Measurements from ENCODE around the gene NEURL1.

Gene NEURL1

DNA sequence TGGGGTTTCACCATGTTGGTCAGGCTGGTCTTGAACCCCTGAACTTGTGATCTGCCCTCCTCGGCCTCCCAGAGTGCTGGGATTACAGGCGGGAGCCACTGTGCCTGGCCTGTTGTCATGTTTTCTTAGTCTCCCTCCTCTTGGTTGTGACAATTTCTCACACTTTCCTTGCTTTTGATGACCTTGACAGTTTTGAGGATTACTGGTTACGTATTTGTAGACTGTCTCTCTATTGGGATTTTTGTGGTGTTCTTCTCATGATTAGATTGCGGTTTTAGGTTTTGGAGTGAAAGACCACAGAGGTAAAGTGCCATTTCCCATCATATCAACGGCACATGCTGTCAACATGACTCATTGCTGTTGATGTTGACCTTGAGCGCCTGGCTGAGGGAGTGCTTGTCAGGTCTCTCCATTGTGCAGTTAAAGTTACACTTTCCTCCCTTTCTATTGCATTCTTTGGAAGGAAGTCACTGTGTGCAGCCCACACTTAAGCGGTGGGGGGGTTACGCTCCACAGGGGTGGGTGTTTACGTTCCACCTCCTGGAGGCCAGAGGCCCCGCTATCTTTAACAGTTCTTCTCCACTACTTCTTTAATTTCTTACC, 10.8 kb downstream of the NEURL1 start:
- TF ChIP-seq, protein P1, sequence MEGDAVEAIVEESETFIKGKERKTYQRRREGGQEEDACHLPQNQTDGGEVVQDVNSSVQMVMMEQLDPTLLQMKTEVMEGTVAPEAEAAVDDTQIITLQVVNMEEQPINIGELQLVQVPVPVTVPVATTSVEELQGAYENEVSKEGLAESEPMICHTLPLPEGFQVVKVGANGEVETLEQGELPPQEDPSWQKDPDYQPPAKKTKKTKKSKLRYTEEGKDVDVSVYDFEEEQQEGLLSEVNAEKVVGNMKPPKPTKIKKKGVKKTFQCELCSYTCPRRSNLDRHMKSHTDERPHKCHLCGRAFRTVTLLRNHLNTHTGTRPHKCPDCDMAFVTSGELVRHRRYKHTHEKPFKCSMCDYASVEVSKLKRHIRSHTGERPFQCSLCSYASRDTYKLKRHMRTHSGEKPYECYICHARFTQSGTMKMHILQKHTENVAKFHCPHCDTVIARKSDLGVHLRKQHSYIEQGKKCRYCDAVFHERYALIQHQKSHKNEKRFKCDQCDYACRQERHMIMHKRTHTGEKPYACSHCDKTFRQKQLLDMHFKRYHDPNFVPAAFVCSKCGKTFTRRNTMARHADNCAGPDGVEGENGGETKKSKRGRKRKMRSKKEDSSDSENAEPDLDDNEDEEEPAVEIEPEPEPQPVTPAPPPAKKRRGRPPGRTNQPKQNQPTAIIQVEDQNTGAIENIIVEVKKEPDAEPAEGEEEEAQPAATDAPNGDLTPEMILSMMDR (IDR thresholded peaks at IDR 0.05; ENCODE audit: low read depth, low read length) = no peak
- no peak overlapping the region for H3K4me3 ChIP-seq (ENCODE audit: low read depth, low read length)

DNA sequence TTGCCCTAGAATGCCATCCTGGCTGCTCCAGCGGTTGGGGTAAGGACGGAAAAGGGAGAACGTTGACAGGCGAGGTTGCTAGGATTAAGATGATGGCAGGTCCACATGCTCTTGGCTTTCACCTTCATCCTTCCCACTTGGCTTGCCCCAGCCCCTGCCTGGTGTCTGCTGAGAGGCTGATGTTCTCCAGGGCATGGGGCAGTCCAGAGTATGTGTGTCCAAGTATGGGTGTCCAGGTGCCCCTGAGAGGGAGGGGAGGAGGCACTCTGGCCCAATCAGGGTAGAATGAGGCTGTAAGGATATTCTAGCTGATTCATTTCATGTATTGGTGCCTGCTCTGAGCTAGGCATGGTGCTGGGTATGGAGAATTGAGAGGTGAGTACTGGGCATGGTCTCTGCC, 12.6 kb downstream of the NEURL1 start:
- no peak overlapping the region for H3K4me3 ChIP-seq (ENCODE audit: low read depth, low read length)
- TF ChIP-seq, protein P1 (IDR thresholded peaks at IDR 0.05; ENCODE audit: low read depth, low read length) = no peak

DNA sequence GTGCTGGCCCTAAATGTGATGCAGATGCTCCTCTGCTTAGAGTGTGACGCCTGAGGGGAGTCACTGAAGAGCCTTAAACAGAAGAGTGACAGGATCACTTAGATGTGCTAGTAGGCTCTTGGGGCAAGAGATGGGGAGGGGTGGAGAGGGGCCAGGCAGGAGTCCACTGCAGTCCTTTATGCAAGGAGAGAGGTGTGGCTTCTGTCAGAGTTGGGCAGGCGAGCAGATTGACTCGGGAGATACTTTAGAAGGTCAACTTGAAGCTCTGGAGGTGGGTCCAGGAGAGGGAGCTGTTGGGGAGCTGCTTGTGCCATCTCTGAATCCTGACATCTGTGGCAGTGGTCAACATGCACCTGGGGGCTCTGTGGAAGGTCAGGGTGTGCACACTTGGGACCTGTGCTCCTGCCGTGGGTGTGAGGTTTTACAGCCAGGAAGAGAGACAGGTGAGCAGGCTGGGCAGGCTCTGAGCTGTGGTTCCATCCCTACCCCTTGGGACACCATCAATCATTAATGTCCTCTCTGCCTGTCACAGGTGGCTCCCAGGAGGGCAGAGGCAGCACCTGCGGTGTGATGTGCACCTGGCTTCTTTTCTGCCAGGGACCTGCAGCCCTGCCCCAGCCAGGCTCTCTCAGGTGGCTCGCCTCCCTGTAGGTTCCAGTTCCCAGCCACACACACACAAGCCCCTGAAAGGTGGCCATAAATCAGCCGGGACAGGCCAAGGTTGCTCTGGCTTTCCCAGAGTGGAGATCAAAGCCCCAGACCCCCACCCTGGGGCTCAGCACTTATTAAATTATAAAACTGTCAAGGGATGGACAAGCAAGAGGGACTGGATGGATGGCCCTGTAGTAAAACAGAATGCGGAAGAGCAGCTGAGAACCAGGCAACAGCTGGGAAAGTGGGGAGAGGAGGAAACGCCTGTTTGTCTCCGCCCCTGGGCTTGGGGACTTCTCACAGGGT, 14.0 kb downstream of the NEURL1 start:
- no peak overlapping the region for H3K4me3 ChIP-seq (ENCODE audit: low read depth, low read length)
- TF ChIP-seq, protein P1 (IDR thresholded peaks at IDR 0.05; ENCODE audit: low read depth, low read length) = no peak

DNA sequence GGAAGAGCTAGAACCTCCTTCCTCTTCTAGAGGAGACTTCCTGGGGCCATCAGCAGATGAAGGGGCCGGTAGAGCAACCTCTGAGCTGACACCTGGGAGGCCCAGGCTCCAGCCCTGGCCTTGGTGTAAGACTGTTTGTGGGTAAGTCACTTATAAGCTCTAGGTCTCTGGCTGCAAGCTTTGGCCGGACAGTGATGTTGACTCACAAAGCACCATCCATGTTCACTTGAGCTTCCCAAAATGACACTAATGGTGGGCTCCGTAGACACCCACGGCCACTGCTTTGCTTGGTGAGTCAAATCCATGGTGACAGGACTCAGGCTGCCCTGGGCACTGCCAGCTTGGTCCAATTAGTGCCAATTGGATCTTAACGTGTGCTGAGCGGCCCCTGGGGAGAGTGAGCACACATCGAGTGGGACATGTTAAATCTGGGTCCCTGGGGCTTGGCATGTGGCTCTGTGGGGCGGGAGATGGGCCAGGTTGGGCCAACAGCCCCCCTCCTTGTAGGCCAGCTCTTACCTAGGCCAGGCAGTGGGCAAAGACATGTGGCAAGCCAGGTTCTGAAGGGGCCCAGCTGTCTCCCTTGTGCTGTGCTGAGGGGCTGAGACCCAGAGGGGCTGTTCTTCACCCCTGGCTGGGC, 16.7 kb downstream of the NEURL1 start:
- H3K4me3 ChIP-seq (ENCODE audit: low read depth, low read length) = no peak overlapping the region
- TF ChIP-seq, protein P1 (IDR thresholded peaks at IDR 0.05; ENCODE audit: low read depth, low read length) = no peak

DNA sequence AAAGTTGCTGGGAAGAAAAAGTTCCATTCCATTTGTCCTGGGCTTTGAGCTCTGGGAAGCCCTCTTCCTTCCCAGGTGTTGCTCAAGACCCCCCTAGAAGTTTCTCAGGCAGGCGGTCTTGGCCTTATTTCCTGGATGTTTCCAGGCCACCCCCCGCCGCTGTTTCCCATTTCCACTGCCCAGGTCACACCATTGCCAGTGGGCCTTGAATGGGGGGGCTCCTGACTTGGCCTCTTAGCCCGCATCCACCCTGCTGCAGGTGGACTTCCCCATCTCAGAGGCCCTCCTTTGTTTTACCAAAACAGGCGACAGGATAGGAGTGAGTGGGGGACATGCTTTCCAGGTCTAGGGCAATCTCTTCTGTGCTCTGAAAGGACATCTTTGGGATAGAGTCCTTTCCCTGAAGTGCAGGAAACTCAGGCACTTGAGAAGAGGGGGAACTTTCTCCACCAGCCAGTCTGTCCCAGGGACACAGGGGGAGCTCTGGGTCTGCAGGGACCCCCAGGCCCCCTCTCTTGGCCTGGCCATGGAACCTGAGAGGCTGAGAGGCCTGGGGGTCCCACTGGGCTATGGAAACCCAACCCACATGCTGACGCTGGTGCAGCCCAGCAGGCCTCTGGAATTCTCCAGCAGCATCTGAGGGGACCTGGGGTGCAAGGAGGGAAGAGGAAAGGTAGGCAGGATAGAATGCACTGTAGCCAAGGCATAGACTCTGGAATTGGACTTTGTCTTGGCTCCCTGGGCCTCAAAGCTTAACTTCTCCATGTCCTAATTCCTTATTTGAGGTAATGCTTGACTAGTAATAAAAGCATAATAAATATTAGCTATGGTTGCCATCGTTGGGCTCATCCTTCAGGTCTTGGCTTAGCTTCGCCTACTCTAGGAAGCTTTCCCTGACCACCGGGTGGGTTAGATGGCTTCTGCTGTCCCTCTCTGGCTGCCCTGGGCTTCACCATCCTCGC, 17.6 kb downstream of the NEURL1 start:
- H3K4me3 ChIP-seq (ENCODE audit: low read depth, low read length) = no peak overlapping the region
- TF ChIP-seq, protein P1 (IDR thresholded peaks at IDR 0.05; ENCODE audit: low read depth, low read length) = no peak

DNA sequence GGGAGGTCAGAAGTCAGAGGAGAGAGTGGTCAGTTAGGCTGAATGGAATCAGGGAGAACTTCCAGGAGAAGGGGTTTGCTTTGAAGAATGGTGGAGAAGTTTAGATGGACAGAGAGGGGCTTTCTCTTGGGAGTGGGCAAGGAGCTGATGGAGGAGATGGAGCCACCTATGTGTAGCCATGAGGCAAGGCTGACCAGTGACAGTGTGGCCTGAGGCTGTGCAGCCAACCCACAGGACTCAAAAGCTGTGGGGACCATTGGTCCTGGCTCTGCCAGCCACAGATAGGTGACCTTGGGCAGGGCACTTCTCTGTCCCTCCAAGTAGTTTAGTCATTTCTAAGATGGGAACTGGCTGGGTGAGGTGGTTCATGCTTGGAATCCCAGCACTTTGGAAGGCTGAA, 18.7 kb downstream of the NEURL1 start:
- H3K4me3 ChIP-seq (ENCODE audit: low read depth, low read length) = no peak overlapping the region
- TF ChIP-seq, protein P1 (IDR thresholded peaks at IDR 0.05; ENCODE audit: low read depth, low read length) = no peak

All from WI38 (cell line).